Esophagus muscularis mucosa (tissue), 3 donors: ENCODE measurements around the gene RNF213.

Experiments
- POLR2A ChIP-seq: fragments of 450-650 bp; IDR thresholded peaks from one replicate; pipeline ENCODE4 v1.6.1; 2017; ENCODE audit warnings: antibody characterized with exemption, moderate library complexity, mild to moderate bottlenecking, low read depth
- TF ChIP-seq, protein P1 (sequence below), 3 experiments: fragments of 200-600 bp in 2 of 3; fragments of 450-650 bp in 1 of 3; sonication (generic) in 2 of 3; IDR thresholded peaks; one replicate each; pipeline ENCODE4 v1.5.1; 2017 to 2019; ENCODE audit warnings: antibody characterized with exemption in 3 of 3, mild to moderate bottlenecking in 2 of 3, moderate library complexity in 1 of 3

DNA sequence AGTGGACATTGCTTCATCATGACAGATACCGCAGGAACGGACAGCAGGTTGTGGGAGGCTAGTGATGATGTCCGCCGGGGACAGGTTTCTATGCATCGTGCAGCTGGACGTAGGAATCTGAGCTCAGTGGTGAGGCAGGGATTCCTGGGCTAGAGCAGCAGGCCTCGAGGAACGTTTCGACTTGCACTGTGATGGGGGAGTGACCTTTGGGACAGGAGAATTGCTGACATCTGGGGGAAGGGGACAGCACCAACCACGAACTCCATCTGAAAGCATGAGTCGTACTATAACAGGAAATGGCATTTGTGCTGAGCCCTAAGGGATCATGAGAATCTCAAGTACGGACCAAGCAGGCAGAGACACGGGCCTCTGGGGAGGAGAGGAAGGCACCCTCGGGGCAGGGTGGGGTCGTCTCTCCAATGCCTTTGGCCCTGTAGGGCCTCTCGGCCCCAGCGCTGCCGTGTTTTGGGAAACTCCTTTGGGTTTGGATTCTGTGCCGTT is 88.5 kb downstream of the RNF213 start:
- TF ChIP-seq, protein P1, sequence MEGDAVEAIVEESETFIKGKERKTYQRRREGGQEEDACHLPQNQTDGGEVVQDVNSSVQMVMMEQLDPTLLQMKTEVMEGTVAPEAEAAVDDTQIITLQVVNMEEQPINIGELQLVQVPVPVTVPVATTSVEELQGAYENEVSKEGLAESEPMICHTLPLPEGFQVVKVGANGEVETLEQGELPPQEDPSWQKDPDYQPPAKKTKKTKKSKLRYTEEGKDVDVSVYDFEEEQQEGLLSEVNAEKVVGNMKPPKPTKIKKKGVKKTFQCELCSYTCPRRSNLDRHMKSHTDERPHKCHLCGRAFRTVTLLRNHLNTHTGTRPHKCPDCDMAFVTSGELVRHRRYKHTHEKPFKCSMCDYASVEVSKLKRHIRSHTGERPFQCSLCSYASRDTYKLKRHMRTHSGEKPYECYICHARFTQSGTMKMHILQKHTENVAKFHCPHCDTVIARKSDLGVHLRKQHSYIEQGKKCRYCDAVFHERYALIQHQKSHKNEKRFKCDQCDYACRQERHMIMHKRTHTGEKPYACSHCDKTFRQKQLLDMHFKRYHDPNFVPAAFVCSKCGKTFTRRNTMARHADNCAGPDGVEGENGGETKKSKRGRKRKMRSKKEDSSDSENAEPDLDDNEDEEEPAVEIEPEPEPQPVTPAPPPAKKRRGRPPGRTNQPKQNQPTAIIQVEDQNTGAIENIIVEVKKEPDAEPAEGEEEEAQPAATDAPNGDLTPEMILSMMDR (IDR thresholded peaks at IDR 0.05) = no peak
- no peak for TF ChIP-seq POLR2A
